SW480 (cell line): ENCODE measurements around the gene RETREG1.
"Not testable (repeated sequence)": the region's sequence is repeated elsewhere in the genome, so short reads cannot be mapped to it uniquely, and the experiment has no call there.

Source experiments
- DNase-seq: peaks from one replicate; pipeline ENCODE4 v3.0.0-alpha.2; 2016; ENCODE audit warnings: low spot score

The RETREG1 gene

GRCh38 chr5:16615741-16616535 is 859 bp downstream of the RETREG1 start:
- DNase-seq: peak; percentile 32

- DNase-seq: no peak
These were observed 4.8 kb downstream of the RETREG1 start for GRCh38 chr5:16612007-16612406.

- not testable (repeated sequence) for DNase-seq
These were observed 5.9 kb downstream of the RETREG1 start for GRCh38 chr5:16610896-16611295.

GRCh38 chr5:16609412-16609811 is 7.4 kb downstream of the RETREG1 start:
- no peak for DNase-seq

GRCh38 chr5:16606628-16607027 is 10.2 kb downstream of the RETREG1 start:
- DNase-seq: no peak

- DNase-seq: no peak
These were observed 13.1 kb downstream of the RETREG1 start for GRCh38 chr5:16603701-16604100.

GRCh38 chr5:16603295-16603694 is 13.5 kb downstream of the RETREG1 start:
- DNase-seq: no peak

- no peak for DNase-seq
These were observed 14.6 kb downstream of the RETREG1 start for GRCh38 chr5:16602182-16602581.

- no peak for DNase-seq
These were observed 15.9 kb downstream of the RETREG1 start for GRCh38 chr5:16600946-16601345.

GRCh38 chr5:16600397-16600796 is 16.4 kb downstream of the RETREG1 start:
- no peak for DNase-seq

- no peak for DNase-seq
These were observed 18.7 kb downstream of the RETREG1 start for GRCh38 chr5:16597946-16598694.

GRCh38 chr5:16596581-16596940 is 20.2 kb downstream of the RETREG1 start:
- peak; percentile 29 for DNase-seq

GRCh38 chr5:16595881-16596580 is 20.8 kb downstream of the RETREG1 start:
- no peak for DNase-seq

GRCh38 chr5:16593628-16594027 is 23.2 kb downstream of the RETREG1 start:
- no peak for DNase-seq

GRCh38 chr5:16593013-16593412 is 23.8 kb downstream of the RETREG1 start:
- no peak for DNase-seq

- no peak for DNase-seq
These were observed 24.5 kb downstream of the RETREG1 start for GRCh38 chr5:16592255-16592654.

GRCh38 chr5:16590685-16591084 is 26.1 kb downstream of the RETREG1 start:
- no peak for DNase-seq

- no peak for DNase-seq
These were observed 27.1 kb downstream of the RETREG1 start for GRCh38 chr5:16589658-16590057.

GRCh38 chr5:16588434-16589214 is 28.2 kb downstream of the RETREG1 start:
- no peak for DNase-seq

- no peak for DNase-seq
These were observed 30.2 kb downstream of the RETREG1 start for GRCh38 chr5:16586556-16586955.

- DNase-seq: no peak
These were observed 31.6 kb downstream of the RETREG1 start for GRCh38 chr5:16585041-16585667.

- DNase-seq: no peak
These were observed 34.7 kb downstream of the RETREG1 start for GRCh38 chr5:16582081-16582480.
